Stimulated activated CD4-positive, alpha-beta T cell treated with anti-CD3 and anti-CD28 coated beads, Interleukin-1b, Interleukin-23, amount 100 ng/mL, for 48 hours (primary cell): ENCODE data around the gene NCLN.
A peak's percentile ranks its signal among the peaks of the same experiment; 100 is the strongest.
"Not testable (repeated sequence)": the region's sequence is repeated elsewhere in the genome, so short reads cannot be mapped to it uniquely, and the experiment has no call there.

Experiments
- DNase-seq: peaks from one replicate; pipeline ENCODE4 v3.0.0-alpha.2; 2020

NCLN gene

GRCh38 chr19:3229888-3230496, 44.3 kb downstream of the NCLN start:
- no peak for DNase-seq

- no peak for DNase-seq
Observed at GRCh38 chr19:3231288-3231687, 45.6 kb downstream of the NCLN start.

GRCh38 chr19:3233116-3233515, 47.4 kb downstream of the NCLN start:
- DNase-seq: no peak

GRCh38 chr19:3233831-3234230, 48.1 kb downstream of the NCLN start:
- no peak for DNase-seq

GRCh38 chr19:3234800-3235199, 49.1 kb downstream of the NCLN start:
- peak; percentile 40 for DNase-seq

- not testable (repeated sequence) for DNase-seq
Observed at GRCh38 chr19:3235604-3236003, 49.9 kb downstream of the NCLN start.

GRCh38 chr19:3236272-3236671, 50.5 kb downstream of the NCLN start:
- DNase-seq: no peak

GRCh38 chr19:3238066-3238561, 52.4 kb downstream of the NCLN start:
- no peak for DNase-seq

GRCh38 chr19:3239367-3239766, 53.6 kb downstream of the NCLN start:
- DNase-seq: no peak

GRCh38 chr19:3243819-3244700, 58.3 kb downstream of the NCLN start:
- peak; percentile 39 for DNase-seq

GRCh38 chr19:3245050-3245449, 59.3 kb downstream of the NCLN start:
- DNase-seq: no peak

- no peak for DNase-seq
Observed at GRCh38 chr19:3248728-3249326, 63.1 kb downstream of the NCLN start.

GRCh38 chr19:3249408-3249807, 63.7 kb downstream of the NCLN start:
- peak; percentile 28 for DNase-seq

GRCh38 chr19:3250675-3251074, 64.9 kb downstream of the NCLN start:
- peak; percentile 35 for DNase-seq

- DNase-seq: no peak
Observed at GRCh38 chr19:3251229-3251628, 65.5 kb downstream of the NCLN start.

- DNase-seq: no peak
Observed at GRCh38 chr19:3252650-3253049, 66.9 kb downstream of the NCLN start.

- DNase-seq: no peak
Observed at GRCh38 chr19:3253270-3253669, 67.5 kb downstream of the NCLN start.

- DNase-seq: no peak
Observed at GRCh38 chr19:3254520-3254919, 68.8 kb downstream of the NCLN start.

- no peak for DNase-seq
Observed at GRCh38 chr19:3257071-3257470, 71.3 kb downstream of the NCLN start.
